ENCODE results near the gene POLA1. TPM values are rescaled to one million over a fixed set of nuclear protein-coding genes. Genes with fewer than 3 reads are reported as not detected.

POLA1 gene
- total RNA-seq, 1 donor from 2014 or later = 8.0 TPM

DNA sequence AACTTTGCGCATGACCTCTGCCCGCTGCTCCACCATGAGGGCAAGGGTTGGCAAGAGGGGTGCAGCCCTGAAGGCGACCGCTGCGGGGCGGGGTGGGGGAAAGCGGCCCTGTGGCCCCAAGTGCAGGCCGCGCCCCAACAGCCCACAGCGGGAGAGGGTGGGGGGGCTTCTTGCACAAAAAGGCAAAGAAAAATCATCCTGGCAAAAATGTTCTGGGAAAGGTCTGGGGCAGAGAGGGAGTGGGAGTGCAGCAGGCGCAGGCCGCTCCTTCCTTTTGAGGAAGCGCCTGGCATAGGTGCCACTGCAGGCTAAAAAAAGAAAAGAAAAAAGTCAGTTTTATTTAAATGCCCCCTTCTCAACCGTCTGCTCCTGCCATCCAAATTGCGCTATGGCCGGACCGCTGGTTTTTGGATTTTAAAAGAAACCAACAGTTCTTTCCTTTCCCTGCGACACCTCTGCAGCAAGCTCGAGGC, 320.7 kb downstream of the POLA1 start:
- no peak for DNase-seq
- intact Hi-C loops (cut with micrococcal nuclease) = no loop called here
- ATAC-seq = no peak

DNA sequence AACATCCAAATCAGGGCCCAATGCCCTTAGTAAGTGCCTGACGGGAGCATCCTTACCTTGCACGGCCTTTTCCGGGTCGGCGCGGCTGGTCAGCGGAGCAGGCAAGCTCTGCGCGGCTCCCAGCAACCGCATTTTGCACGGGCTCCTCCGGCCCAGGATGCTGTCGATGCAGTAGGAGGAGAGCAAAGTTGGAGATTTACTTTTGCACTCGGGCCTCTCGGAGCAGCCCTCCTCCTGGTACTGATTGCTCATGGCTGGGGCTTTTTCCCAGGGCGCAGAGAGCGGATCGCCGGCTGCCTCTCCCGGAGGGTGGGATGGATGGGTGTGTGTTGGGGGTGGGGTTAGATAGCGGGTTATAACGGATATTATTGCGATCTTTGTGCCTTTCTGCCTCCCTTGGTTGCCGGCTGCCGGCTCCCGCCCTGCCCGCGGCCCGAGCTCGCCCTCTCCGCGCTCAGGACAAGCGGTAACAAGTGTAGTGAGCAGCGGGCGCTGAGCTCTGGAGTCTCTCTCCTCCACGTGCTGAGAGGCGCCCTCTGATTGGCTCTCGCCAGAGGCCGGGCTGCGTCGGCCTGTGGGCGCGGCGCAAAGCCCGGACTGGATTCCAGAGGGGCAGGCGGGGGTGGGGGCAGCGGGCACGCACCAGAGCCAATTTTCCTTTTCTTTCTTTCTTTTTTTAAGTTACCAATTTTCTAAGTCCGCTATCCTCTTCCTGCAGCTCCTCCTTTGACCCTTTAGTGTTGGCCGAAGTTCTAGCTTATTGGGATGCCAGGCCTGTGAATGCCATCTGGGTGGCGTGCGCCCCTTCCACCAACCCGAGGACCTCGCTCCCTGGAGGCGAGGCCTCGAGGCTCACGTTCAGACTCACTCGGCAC, 322.0 kb downstream of the POLA1 start, which contains the start of gene ARX:
ARX (minus strand) TSS at position 480 of the 875 bp plus-strand sequence; CDS start at position 252, 228 bp downstream.
- ATAC-seq (peak; percentile 71), DNase-seq (peak; percentile 60)

DNA sequence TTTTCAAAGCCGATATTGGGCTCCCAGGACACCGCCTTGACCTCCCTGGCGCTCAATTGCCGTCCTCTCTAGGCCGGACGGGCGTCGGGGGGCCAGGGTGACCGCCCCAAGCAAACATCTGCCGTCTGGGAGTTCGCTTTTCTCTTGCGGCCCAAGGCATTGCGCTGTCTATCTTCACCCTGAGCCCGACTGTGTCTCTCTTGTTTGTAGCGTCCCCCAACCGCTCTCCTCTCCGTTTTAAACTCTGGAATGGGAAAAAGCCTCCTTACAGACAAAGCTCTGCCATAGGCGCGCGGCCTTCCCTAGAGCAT, 322.6 kb downstream of the POLA1 start:
- ATAC-seq (no peak), DNase-seq (no peak)
- intact Hi-C loops (cut with micrococcal nuclease) = no loop called here

More for the DNA sequence above, 322.0 kb downstream of the POLA1 start, which contains the start of gene ARX:
- intact Hi-C loops (cut with micrococcal nuclease) = no loop called here

DNA sequence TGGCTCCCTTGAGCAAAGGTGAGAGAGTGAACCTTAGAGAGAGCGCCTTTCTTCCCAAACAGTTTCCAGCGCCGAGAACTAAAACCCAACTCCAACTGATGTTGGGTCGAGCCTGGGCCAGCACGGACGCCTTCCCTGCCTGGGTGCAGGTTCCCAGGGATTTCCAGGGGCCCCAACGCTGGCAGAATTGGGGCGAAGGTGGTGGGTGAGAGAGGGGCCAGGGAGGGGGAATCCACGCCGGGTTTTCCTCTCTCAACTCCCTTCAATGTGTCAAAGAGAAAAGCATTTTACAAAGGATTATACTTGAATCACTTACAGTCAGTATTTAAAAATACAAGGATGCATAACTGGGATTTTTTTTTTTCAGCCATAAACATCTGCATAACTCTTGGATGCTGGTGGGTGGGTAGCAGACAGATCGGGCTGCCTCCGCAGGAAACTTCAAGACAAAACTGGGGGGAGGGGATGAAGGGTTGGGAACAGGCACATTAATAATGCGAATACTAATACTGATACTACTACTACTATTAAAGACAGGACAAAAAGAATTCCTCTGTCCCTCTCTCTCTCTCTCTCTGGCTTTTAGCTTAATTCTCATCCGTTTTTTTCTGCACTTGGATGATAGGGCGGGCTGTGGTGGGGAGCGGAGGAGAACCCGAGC, 323.4 kb downstream of the POLA1 start:
- DNase-seq (no peak), ATAC-seq (no peak)
- intact Hi-C loops (cut with micrococcal nuclease) = no loop called here

DNA sequence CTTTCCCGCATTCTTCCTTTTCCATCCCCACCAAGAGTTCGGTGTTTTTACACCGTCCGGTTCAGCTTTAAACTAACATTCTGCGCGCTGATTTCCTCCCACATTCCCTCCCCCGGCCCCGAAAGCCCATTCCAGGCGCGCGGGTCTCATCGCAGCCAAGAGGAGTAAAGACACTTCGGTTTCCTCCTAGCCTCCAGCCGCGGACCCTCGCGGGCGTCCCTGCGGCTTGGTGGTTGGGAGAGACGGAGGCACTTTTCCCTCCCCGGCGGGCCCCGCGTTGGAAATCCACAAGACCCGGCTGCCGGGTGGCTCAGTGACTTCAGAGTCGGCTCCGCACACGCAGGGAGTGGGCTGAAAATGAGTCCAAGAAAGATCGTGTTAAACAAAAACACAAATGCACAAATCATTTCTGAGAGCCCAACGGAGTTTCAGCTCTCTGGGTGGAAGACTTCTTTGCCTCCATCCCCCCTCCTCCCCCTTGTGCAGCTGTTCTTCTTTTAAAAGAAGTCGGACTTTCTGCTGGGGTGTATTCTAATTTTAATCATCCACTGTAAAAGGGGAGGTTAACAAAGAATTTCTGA, 324.0 kb downstream of the POLA1 start:
- DNase-seq = no peak
- intact Hi-C loops (cut with micrococcal nuclease) = no loop called here
- no peak for ATAC-seq

DNA sequence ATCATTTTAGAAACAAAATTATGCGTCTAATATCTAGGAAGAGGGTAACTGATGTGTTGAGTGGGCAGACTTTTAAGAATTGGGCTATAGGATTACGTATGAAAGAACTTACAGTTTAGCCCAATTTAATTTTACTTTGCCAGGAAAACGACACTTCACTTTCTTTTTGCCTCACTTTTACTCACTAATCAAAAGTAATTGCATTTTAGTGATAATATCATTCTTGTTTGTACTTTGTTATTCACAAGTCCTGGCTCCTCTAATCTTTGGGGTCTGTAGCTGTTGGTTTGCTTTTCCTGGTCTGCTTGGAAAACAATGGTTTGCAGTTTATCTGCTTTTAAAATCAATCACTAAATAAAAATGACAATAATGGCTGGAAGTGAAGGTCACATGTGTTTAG, 325.0 kb downstream of the POLA1 start:
- DNase-seq = no peak
- intact Hi-C loops (cut with micrococcal nuclease) = no loop called here

DNA sequence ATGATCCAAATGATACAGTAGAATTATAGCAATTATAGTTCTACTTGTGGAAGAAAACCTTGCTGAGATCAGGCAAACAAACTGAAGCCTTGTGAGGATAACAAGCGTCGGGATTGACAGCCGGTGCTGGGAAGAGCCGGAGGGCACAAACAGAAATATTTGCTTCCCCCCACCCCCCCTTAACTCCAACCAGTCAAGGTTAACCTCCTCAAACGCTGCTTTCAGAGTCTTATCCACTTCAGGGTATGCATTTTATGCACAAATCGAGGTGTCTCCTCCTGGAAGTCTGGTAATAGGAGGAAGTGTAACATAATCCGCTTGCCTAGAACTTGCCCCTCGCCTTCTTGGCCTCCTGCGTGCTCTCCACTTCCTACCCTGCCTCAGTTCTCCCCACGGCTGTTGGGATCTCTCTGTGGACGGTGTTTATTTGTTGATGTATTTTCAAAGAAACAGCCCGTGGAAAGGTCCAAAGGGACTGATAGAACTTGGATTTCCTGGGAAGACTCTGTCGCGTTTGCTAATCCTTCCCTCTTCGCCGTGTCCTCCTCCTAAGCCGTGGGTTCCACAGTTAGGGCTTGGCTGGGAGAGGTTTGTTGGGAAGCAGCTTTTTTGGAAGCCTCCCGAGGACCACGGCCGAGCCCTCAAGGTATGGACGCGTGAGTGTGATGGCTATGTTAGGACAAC, 326.1 kb downstream of the POLA1 start:
- intact Hi-C loops (cut with micrococcal nuclease) = no loop called here
- ATAC-seq (no peak), DNase-seq (no peak)

More for the DNA sequence above, 325.0 kb downstream of the POLA1 start:
- ATAC-seq = no peak

DNA sequence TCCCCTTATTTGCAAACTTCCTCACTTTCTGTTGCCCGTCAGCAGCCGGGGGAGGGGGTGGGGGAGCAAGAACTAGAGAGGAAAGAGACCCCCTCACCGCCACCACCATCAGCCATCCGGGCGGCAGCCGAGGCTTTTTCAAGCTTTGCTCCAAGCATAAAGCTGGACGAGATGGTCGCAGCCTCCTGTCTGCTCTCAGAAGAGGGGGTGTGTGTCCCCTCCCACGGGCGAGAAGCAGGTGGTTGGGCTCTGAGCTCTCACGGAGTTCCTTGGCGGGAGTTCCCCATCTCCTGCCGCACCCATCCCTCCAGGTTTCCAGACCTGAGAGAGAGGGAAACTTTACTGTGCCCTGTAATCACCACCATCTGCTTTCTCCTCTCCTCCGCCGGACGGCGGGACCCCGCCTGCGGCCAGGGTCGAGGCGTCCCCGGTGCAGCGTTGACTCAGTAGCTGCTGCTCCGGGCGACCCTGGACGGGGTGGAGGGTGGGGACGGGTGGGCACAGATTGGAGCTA, 326.7 kb downstream of the POLA1 start:
- ATAC-seq (no peak), DNase-seq (no peak)
- intact Hi-C loops (cut with micrococcal nuclease) = no loop called here

DNA sequence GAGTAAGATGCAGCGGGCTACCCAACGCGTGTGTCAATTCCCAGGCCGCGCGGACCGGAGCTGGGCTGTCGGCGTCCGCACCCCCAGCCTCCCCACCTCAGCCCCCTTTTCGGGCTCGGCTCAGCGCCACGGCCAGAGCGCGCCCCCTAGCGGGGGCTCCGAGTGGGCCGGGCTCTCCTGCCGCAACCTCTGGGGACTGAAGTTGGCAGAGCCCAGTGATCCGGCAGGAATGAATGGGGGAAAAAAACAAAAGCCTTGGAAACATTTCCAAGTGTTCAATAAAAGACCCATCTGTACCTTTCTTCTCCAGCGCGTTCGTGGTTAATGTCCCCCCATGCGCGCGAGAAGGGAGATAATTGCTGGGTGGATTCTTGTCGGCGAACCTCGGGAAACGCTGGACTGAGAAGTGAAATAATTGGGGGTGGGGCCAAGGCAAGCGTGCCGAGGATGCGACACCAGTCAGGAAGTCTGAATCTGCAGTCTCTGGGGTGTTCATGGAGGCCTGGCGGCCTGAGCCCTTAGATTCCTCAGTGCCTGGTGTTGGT, 327.3 kb downstream of the POLA1 start:
- intact Hi-C loops (cut with micrococcal nuclease) = no loop called here
- ATAC-seq (no peak), DNase-seq (no peak)

DNA sequence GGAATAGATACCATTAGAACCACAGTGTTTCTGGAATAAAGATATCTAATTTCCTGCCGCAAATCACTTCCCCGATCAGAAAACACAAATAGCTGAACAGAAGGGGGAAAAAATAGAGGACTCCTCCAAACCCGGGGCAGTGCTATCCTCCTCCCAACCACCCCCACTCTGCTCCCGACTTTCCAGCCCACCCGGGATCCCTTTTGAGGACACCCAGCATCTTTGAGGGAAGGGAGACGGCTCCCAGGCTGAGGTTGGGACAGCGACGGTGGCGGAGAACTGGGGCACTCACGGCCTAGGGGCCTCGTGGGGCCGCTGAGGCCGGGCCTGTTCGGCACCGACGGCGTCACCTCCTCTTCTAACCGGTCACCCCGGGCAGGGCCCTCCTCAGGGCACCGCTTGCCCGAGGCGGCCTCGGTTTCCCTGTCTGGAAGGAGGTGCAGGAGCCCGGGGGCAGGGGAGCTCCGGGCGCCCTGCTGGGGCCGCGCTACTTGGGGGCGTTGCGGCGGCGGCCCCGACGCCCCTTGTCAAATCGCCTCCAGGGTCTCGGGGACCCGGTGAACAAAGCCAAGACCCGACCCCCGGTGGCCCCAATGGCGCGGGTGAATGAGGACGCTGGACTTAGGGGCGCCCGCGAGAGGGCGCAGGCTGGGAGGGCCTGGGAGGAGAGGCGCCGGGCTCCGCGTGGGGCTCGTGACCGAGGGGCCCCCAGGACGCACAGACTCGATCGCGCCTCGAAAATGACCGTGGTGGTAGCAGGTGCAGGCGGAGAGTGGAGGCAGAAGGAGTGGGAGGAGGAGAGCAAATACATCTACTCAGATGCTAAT, 329.0 kb downstream of the POLA1 start:
- no peak for DNase-seq
- intact Hi-C loops (cut with micrococcal nuclease) = no loop called here
- ATAC-seq = no peak

DNA sequence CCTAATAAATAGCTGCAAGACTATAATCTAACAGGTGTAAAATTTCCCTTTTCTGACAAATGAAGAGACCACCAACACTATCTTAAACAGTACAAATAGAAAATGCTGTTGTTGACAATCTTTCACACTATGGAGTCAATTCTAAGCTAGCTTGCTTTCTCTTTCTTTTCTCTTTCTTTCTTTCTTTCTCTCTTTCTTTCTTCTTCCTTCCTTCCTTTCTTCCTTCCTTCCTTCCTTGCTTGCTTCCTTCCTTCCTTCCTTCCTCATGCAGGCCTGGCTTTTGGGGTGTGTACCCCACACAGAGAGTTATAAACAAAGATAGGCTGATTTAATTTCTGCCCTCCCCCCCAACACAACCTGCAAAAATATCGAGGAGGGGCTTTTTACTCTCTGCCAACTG, 330.2 kb downstream of the POLA1 start:
- DNase-seq = no peak
- ATAC-seq = no peak
- intact Hi-C loops (cut with micrococcal nuclease) = no loop called here

DNA sequence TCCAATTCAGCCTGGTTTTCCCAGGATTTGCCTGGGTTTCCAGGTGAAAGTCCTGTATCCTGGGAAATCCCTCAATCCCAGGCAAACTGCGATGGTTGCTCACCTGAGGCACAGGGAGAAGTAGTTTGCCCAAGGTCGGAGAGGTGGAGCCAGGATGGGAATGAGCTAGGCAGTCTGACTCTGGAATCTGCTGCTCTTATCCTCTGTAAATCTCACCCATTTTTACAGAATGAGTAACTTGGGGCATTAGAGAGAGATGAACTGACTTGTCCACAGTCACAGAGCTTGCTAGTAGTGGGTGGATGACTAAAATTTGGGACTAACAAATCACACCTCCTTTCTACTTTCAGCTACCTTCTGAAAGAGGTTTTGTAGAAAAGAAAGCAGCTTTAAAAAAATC, 331.9 kb downstream of the POLA1 start:
- intact Hi-C loops (cut with micrococcal nuclease) = no loop called here
- ATAC-seq = no peak
- DNase-seq = no peak

DNA sequence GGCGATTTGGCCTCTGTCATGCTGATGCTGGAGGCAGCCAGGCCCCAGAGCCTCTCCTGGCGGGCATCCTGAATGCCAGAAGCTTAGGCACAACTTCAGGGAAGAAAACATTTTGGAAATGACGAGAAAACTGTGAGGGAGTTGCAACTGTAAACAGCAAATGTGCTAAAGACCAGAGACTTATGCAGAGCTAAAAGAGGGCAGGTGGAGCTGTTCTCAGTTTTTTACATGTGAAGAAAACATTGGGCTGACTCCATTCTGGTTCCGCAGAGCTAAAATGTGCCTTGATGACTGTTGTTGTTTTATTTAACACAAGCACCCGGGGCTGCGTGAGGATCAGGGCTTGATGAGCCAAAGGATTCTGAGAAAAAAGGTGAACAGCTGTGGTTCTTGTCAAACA, 332.9 kb downstream of the POLA1 start:
- ATAC-seq (no peak), DNase-seq (no peak)
- intact Hi-C loops (cut with micrococcal nuclease) = no loop called here

DNA sequence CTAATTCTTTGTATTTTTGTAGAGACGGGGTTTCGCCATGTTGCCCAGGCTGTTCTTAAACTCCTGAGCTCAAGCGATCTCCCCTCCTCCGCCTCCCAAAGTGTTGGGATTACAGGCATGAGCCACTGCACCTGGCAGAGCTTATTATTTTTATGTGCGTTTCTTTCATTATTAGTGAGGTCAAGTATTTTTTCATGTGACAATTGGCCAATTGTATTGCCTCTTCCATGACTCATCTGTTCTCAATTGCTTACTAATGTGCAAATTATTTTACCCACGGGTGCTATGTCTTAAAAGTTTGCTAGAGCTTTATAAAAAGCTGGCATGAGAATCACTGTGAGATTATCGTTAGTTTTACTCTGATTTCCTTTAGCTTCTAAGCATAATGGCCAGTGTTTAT, 335.0 kb downstream of the POLA1 start:
- DNase-seq (no peak), ATAC-seq (no peak)
- intact Hi-C loops (cut with micrococcal nuclease) = no loop called here

DNA sequence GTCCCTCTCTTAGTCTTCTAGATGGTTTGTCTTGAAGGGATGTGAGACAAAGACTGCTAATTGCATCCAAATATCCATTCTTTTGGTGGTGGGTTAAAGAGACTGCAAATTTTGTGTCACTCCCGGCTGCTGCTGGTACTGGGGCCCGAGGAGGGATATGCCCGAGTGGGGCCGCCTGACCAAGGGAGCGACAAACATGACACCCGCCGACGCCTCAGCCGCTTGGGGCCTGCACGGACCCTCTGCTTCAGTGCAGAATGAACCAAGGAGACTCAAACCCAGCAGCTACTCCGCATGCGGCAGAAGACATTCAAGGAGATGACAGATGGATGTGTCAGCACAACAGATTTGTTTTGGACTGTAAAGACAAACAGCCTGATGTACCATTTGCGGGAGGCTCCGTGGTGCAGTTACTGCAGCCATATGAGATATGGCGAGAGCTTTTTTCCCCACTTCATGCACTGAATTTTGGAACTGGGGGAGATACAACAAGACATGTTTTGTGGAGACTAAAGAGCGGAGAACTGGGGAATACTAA, 335.6 kb downstream of the POLA1 start:
- ATAC-seq (no peak), DNase-seq (no peak)
- intact Hi-C loops (cut with micrococcal nuclease) = no loop called here

DNA sequence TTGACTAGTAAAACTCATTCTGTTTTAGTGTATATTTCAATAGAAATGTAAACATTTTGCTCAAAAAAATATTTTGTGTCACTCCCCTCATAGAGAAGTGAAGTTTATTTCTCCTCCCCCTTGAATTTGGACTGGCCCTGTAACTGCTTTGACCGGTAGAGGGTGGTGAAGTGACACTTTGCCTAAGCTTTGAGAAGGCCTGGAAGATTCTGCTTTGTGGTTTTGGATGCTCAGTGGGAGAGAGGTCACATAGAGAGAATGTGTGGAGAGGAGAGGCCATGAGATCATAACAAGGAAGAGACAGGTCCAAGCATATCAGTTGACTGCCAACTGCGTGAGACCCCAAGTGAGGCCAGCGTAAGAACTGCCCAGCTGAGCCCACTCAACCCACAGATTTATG, 341.2 kb downstream of the POLA1 start:
- intact Hi-C loops (cut with micrococcal nuclease) = no loop called here
- no peak for DNase-seq
- no peak for ATAC-seq

DNA sequence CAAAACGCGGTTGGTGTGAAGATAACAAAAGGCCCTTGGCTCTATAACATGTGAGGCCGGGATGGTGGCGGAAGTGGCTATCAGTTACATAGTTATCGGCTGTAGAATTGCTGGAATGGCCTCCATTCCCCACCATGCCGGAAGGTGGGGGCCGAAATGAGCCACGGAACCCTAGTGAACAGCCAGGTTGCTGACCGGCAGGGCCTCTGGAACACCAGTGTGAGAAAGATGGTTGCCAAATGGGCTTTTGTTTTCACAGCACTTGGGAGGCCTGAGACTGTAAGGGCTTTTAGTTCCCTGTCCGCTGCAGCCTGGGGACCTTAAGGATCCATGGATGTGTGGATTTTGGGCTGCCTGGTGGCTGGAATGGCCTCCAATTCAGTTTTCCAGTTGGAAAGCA, 345.3 kb downstream of the POLA1 start:
- intact Hi-C loops (cut with micrococcal nuclease) = no loop called here
- no peak for DNase-seq
- ATAC-seq = no peak

DNA sequence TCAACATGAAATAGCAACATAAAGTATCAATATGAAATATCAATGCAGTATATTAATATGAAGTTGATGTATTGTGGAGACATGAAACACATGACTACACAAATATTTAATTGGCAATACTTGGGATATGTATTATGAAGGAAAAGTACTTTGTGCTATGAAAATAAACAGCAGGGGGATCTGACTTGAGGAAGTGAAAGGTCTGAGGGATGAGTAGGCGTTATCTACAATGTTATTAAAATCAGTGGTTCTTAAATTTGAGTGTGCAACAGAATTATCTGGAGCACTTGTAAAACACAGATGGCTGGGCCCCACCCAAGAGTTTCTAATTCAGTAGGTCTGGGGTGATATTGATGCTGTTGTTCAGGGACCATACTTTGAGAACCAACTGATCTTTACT, 349.5 kb downstream of the POLA1 start:
- ATAC-seq = no peak
- DNase-seq = no peak
- intact Hi-C loops (cut with micrococcal nuclease) = no loop called here

Measured in left ventricle myocardium superior (tissue), 1 donor.